GM21529 (cell line): ENCODE data around the gene RBBP8NL.
"Not testable (repeated sequence)": the region's sequence is repeated elsewhere in the genome, so short reads cannot be mapped to it uniquely, and the experiment has no call there.

Experiments used
- ATAC-seq: cut with Tn5 transposase; IDR thresholded peaks from one replicate; pipeline ENCODE4 v1.9.1; 2021; ENCODE audit not compliant: unreplicated experiment

RBBP8NL gene

GRCh38 chr20:62445553-62446340 lies 18.4 kb upstream of the RBBP8NL start:
- ATAC-seq, result no peak

- ATAC-seq, result no peak
Measured at GRCh38 chr20:62444286-62444685, 16.9 kb upstream of the RBBP8NL start.

DNA sequence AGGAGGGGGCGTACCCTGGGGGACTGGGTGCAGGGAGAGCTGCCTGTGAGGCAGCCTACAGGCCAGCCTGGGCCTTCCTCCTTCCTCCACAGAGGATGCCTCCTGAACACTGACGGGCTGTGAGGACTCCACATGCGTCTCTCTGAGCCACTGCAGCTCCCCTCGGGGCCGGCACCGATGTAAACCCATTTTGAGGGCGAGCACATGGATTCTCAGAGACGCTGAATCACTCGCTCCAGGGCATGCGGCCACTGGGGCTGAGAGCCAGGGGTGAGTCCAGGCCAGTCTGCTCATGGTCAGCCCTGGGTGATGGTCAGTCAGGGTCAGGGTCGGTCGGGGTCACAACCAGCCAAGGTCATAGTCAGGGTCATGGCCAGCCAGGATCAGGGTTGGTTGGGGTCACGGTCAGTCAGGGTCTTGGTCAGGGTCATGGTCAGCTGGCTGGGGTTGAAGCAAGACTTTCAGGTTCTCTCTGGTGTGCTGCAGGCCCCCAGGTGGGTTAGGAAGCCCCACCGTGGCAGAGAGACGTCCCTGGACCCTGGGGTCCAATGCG lies 14.7 kb upstream of the RBBP8NL start:
- no peak for ATAC-seq

GRCh38 chr20:62439218-62439617 lies 11.9 kb upstream of the RBBP8NL start:
- no peak for ATAC-seq

- ATAC-seq, result no peak
Measured at GRCh38 chr20:62437927-62438326, 10.6 kb upstream of the RBBP8NL start.

DNA sequence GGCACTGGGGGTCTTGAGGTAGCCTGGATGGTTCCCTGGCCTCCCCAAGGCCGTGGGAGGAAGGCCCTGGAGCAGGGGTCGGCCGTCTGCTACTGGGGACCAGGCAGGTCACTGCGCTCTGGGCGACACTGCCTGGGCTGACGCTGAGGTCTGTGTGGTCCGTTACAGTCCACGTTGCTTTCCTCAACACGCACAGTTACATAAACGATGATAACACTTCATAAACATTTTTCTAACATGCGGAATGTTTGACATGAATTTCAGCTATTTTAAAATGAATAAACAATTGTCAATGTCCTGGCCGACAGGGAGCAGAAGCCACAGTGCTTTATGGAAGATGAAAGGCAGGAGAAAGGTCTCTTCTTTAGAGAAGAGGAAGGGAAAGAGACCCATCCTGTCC lies 10.2 kb upstream of the RBBP8NL start:
- no peak for ATAC-seq

DNA sequence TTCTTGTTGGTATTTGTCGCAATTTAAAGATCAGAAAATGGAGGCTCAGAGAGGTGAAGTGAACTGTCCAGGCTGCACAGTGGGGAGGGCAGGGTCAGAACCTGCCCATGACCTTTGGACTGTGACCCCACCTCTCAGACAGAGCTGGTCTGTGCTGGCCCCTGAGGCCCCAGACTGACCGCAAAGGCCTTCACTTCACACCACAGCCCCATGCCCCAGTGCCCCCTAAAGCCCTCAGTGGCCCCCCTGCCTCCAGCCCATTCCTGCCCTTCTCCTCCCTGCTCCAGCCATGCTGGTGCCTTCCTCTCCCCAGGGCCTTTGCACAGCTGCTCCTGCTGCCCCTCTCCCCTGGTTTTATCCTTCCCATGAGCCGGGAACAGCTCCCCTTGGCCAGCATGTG lies 9.4 kb upstream of the RBBP8NL start:
- no peak for ATAC-seq

DNA sequence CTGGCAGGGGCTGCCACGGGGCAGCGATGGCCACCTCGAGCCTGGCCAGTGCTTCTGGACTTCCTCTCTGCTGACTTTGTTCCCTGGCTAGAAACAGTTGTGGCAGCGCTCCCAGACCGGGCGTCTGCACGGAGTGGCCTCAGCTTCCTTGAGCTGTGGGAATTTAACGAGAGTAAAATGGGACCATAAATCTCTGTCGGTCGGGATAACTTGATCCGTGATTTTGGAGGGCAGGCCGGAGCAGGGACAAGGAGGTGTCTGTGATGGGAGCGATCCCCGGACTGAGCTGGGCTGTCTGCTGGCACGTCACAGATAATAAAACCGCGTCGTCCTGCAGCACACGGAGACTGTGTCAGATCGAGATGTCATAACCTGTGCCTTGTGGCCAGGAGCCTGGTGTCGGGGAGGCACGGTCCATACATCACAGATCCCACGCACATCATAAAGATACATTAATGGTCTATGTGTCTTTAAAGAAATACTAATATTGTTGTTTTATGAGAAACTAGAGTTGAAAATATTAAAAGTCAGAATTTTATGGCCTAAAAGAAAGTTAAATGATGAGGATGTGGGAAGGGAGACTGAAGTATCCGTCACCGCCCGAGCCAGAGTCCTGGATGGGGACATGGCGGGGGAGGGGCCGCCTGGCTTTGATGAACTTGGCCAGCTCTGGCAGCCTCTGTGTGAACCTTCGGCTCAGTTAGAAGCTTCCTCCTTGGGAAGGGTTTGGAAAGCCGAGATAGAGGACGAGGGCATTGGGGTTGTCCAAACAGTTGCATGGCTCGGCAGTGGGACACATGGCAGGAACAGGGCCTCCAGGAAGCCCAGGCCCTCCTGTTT lies 6.5 kb upstream of the RBBP8NL start:
- no peak for ATAC-seq

DNA sequence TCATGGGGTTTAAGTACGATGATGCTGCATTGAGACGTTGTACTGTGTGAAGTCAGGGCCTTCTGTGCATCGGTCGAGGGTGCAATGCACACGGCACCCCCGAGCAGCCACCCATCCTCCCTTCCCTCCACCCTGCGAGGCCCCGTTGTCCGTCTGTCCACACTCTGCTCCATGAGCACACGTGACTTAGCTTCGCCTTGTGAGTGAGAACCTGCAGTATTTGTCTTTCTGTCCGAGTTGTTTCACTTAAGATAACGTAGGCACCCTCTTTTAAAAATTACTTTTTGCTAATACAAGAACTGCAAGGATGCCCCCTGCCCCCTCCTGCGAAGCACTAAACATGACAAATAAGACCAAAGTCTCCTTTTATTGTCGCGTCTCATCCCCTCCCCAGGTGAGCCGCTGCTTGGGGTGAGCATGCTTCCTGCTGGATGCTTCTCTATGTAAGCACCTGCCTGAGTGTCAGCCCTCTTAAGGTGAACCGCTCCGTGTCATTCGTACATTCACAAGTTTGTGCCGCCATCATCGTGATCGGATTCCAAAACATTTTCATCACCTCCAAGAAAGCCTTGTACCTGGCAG lies 3.6 kb upstream of the RBBP8NL start:
- ATAC-seq, result no peak

DNA sequence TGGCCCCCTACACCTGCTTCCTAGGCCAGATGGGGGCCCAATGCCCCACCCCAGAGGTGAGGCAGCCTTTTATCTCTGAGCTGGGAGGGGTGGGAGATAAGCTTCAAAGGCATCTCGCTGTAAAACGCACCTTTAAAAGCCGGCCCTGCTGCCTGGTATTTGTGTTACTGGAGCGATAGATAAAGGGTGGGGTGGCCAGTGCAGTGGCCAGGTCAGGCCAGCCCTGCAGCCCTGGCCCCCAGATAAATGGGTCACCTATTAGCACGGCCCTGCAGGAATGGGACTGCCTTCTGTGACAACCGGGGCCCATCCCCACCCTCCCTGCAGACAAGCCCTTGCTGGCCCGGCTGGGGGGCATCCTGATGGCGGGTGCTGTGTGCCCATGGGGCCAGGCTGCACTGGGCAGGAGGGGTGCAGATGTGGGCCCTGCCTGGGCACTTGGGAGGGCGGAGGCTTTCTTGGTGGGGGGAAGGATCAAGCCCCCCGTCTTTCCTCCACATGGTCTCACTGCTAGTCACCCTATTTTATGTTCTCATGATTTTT lies 3.0 kb upstream of the RBBP8NL start:
- no peak for ATAC-seq

DNA sequence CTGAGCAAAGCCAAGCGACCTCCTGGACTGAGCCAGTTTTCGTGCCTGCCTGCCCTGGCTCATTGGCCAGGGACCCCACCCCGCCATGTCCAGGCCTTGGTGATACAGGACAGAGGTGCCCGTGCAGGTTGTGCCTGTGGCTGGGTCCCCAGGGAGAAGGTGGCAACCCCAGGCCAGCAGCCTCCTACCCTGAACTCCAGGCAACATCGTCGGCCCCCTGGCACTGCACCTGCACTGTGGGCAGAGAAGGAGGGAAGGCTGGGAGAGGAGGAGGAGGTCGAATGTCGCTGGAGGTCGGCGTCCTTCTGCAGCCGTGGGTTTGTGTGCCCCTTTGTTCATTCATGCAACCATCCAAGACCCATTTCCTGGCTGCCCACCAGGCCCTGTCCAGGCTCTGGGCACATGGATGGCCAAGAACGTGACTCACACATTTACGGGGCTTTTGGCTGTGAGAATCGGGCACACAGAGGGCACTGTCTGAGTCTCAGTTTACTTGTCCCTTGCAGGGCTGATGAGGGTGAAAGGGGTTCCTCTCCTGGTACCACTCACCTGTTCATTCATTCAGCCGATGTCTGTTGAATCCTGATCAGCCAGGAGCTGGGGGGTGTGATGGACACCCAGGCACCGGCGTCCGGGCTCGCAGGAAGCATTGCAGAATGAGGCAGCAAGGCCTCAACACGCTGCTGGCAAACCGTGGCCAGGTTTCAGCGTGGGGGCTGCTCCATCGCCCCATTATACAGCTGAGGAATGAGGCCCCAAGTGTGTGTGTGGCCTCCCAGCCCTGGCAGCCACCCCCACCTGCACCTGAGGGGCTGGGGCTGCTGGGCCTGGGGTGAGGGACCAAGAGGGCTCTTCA lies 2.3 kb upstream of the RBBP8NL start:
- ATAC-seq, result no peak

GRCh38 chr20:62428396-62429295 lies 1.3 kb upstream of the RBBP8NL start:
- ATAC-seq, result no peak

DNA sequence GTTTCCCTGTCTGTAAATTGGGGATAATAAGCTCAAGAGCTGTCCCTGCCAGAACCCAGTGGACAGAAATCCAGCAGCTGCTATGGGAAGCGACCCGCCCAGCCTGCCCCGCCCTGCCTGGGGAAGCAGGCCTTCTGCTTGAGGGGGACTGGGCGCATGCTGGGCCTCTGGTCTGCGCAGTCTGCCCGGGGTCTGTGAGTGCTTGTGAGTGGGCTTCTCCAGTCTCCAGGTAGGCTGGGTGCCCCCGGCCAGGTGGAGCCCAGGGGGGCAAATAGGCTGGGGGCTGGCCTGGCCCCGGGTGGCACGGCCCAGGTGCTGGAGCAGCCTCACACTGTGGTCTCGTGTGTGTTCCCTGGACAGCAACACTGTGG lies 648 bp upstream of the RBBP8NL start:
- no peak for ATAC-seq

GRCh38 chr20:62426699-62427131 lies 624 bp downstream of the RBBP8NL start:
- ATAC-seq, result no peak

GRCh38 chr20:62426059-62426348 lies 1.3 kb downstream of the RBBP8NL start:
- ATAC-seq, result not testable (repeated sequence)

- no peak for ATAC-seq
Measured at GRCh38 chr20:62425281-62426058, 1.9 kb downstream of the RBBP8NL start.

- ATAC-seq, result no peak
Measured at GRCh38 chr20:62424249-62425107, 2.9 kb downstream of the RBBP8NL start.

DNA sequence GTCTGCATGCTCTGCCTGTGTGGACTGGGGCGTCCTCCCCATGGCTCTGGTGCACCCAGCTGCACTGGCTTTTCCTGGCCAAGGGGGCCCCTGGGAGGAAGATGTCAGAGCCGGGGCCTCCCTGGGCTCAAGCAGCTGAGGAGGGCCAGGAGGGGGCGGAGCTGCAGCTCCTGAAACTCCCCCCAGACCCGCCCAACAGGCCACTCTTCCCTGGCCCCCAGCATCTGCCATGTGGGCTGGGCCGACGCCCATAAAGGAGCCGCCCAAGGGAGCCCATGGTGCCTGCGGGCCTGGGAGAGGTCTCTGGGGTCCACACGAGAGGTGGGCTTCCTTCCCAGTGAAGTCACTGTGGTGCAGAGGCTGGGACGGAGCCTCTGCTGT lies 4.0 kb downstream of the RBBP8NL start:
- ATAC-seq, result no peak
